ENCODE results near the gene SLC29A1. TPM values are rescaled to one million over a fixed set of nuclear protein-coding genes. Genes with fewer than 3 reads are reported as not detected.

SLC29A1 gene
- total and polyA plus RNA-seq, 2 of the 8 experiments (the other 6 are each of a cell fraction or from before 2014, with no cell fraction given): 187 to 558 TPM

DNA sequence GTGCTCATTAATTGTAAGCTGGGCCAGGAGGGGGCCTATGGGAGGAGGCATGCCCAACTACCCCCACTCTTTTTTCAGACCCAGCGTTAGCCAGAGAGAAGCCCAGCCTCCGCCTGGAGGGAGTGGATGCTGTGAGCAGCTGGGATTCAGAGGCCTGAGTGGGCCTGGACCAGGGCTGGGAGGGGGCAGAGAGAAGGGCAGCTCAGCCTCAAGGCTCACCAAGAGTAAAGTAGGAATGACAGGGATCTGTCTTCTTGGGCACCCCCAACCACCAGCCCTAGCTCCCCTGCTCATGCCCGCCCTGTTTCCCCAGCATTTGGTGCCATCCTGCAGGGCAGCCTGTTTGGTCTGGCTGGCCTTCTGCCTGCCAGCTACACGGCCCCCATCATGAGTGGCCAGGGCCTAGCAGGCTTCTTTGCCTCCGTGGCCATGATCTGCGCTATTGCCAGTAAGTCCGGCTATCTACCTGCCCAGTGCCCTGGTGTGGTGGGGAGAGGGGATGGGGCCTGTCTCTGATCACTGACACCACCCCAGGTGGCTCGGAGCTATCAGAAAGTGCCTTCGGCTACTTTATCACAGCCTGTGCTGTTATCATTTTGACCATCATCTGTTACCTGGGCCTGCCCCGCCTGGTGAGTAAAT is 6.8 kb downstream of the SLC29A1 start:
- peaks cover 8 to 27% (median 18%) of the 10 kb centered on the region in 4 experiments for H3K4me1 ChIP-seq (replicated peaks in 1 of 4; ENCODE audit: control insufficient read depth in 3 of 4, insufficient read depth in 4 of 4, low read length in 3 of 4)
- H2BK20ac ChIP-seq (ENCODE audit: low read length): no peak overlapping the region
- peaks cover 31 to 40% of the 10 kb centered on the region in 2 experiments for H4K20me1 ChIP-seq (replicated peaks in 1 of 2; ENCODE audit: control insufficient read depth in 1 of 2, insufficient read depth in 2 of 2, low read length in 2 of 2)
- peaks cover 4 to 36% of the 10 kb centered on the region in 2 experiments; a peak in 3 of 4 replicates for H3K79me2 ChIP-seq (ENCODE audit: control insufficient read depth in 1 of 2, insufficient read depth in 2 of 2, low read length in 2 of 2)
- H3K36me3 ChIP-seq (ENCODE audit: control insufficient read depth in 2 of 4, insufficient read depth in 4 of 4, low read length in 3 of 4): peaks cover 29 to 58% (median 48%) of the 10 kb centered on the region in 4 experiments
- ChIA-PET CTCF (ENCODE audit: partially characterized antibody) (interaction anchor here (0.9 to 19.4 kb wide), 10 partner anchors 12 to 134 kb away, joined by 3 to 287 read pairs (median 4); no protein-coding TSS in a partner anchor), POLR2A (ENCODE audit: partially characterized antibody) (interaction anchor here (1.0 to 21.0 kb wide), 7 partner anchors 8 to 49 kb away, joined by 3 to 477 read pairs (median 4); partner anchors contain the start of genes HSP90AB1, MYMX and SLC35B2)
- no peak overlapping the region for H3K23ac ChIP-seq (ENCODE audit: insufficient read length)
- no peak overlapping the region for H2BK15ac ChIP-seq (ENCODE audit: low read length)
- no peak overlapping the region for H3K27ac ChIP-seq (ENCODE audit: low read depth, low read length)
- H3K79me1 ChIP-seq (ENCODE audit: low read depth, low read length): peaks cover 29% of the 10 kb centered on the region
- no peak overlapping the region for H3K9ac ChIP-seq (replicated peaks in 1 of 4; ENCODE audit: extremely low read depth in 1 of 4, low read depth in 3 of 4, low read length in 3 of 4)
- H3K23me2 ChIP-seq (ENCODE audit: low read depth, low read length): no peaks in the 10 kb centered on the region; the same call in 1 of the 2 replicates
- H2AK5ac ChIP-seq (ENCODE audit: low read depth, low read length): no peak overlapping the region
- H3K9me3 ChIP-seq (ENCODE audit: insufficient read depth in 2 of 2, low read depth in 1 of 2, low read length in 1 of 2): no peaks in the 10 kb centered on the region
- H3K14ac ChIP-seq (ENCODE audit: insufficient read length): no peak overlapping the region
- H4K5ac ChIP-seq (ENCODE audit: insufficient read length, low read depth, low read length): no peak overlapping the region
- no peak overlapping the region for H2BK120ac ChIP-seq (replicated peaks; ENCODE audit: low read depth, low read length)
- H3K4ac ChIP-seq (replicated peaks; ENCODE audit: insufficient read length, low read depth, low read length): no peak overlapping the region
- TF ChIP-seq, protein P1, sequence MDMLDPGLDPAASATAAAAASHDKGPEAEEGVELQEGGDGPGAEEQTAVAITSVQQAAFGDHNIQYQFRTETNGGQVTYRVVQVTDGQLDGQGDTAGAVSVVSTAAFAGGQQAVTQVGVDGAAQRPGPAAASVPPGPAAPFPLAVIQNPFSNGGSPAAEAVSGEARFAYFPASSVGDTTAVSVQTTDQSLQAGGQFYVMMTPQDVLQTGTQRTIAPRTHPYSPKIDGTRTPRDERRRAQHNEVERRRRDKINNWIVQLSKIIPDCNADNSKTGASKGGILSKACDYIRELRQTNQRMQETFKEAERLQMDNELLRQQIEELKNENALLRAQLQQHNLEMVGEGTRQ (IDR thresholded peaks at IDR 0.05; ENCODE audit: low read length): no peak
- TF ChIP-seq JUND (IDR thresholded peaks at IDR 0.05; ENCODE audit: low read length) (no peak), SIN3A (conservative IDR thresholded peaks at IDR 0.05 in 1 of 2, IDR thresholded peaks at IDR 0.05 in 1 of 2; ENCODE audit: low read depth in 1 of 2, low read length in 2 of 2) (no peak), SP2 (IDR thresholded peaks at IDR 0.05; ENCODE audit: low read length) (no peak), TAF7 (optimal IDR thresholded peaks at IDR 0.05; ENCODE audit: borderline replicate concordance, low read depth, low read length) (no peak), POU5F1 (IDR thresholded peaks at IDR 0.05; ENCODE audit: low read depth, low read length) (no peak), BRCA1 (IDR thresholded peaks at IDR 0.05; ENCODE audit: low read depth, low read length) (no peak)
- H3K4me2 ChIP-seq (ENCODE audit: insufficient read depth in 1 of 2, low read depth in 2 of 2, low read length in 2 of 2): no peak overlapping the region
- H3K27me3 ChIP-seq (replicated peaks in 1 of 4; ENCODE audit: control insufficient read depth in 3 of 4, extremely low read depth in 1 of 4, insufficient read depth in 3 of 4, low read length in 3 of 4): no peaks in the 10 kb centered on the region
- DNase-seq (ENCODE audit: low read depth in 1 of 2, low spot score in 2 of 2) (no peak), FAIRE-seq (no peak)
- H4K91ac ChIP-seq (replicated peaks; ENCODE audit: insufficient read length, low read length): no peak overlapping the region
- no peak overlapping the region for H2BK5ac ChIP-seq (ENCODE audit: low read depth, low read length)
- WGBS, 2 experiments (ENCODE audit: extremely low coverage in 1 of 2, insufficient coverage in 1 of 2, insufficient read length in 1 of 2, insufficient replicate concordance in 2 of 2, low coverage in 1 of 2, low lambda C conversion rate in 2 of 2, missing lambda C conversion rate in 1 of 2): 93% methylated on average over 10 of the region's 10 CpGs; no CpG with 5 or more reads in 1 of the 2 experiments
- no peak overlapping the region for H2AFZ ChIP-seq (ENCODE audit: low read length)
- H2BK12ac ChIP-seq (ENCODE audit: low read depth, low read length): no peak overlapping the region
- no peak overlapping the region for H3K56ac ChIP-seq (replicated peaks; ENCODE audit: insufficient read length, low read depth, low read length)
- H3K18ac ChIP-seq (ENCODE audit: extremely low read depth, low read length): no peak overlapping the region
- no peak overlapping the region for H4K8ac ChIP-seq (ENCODE audit: extremely low read depth, insufficient read depth, low read length)
- no peak overlapping the region for H3K4me3 ChIP-seq (ENCODE audit: extremely low read depth in 1 of 4, insufficient read depth in 2 of 4, low read depth in 3 of 4, low read length in 4 of 4)
